Activated B cell treated with CpG ODN at 0.5 μM for 24 hours (primary cell): ENCODE results near the gene DYNLT4. TPM values are rescaled to one million over a fixed set of nuclear protein-coding genes. Genes with fewer than 3 reads are reported as not detected.
"Not testable (repeated sequence)": the region's sequence is repeated elsewhere in the genome, so short reads cannot be mapped to it uniquely, and the experiment has no call there.

ENCODE experiments used
- ATAC-seq: fragments of 200-7000 bp; cut with Tn5 transposase; one replicate; pipeline ENCODE4 v1.10.0; 2021; ENCODE audit warnings: low read depth, mild to moderate bottlenecking, moderate library complexity
- CTCF ChIA-PET: fragments of 350-600 bp; sonication (Branson Sonifier 250); formaldehyde crosslinking; loops from one replicate; lab custom pipeline; 2021; ENCODE audit warnings: antibody characterized with exemption; lab: Charles Lee
- POLR2A ChIA-PET: fragments of 350-600 bp; sonication (Branson Sonifier 250); formaldehyde crosslinking; loops from one replicate; lab custom pipeline; 2021; ENCODE audit warnings: antibody characterized with exemption; lab: Charles Lee
- DNase-seq: peaks from one replicate; pipeline ENCODE4 v3.0.0; 2022
- H3K27ac Mint-ChIP-seq: one replicate; pipeline ENCODE4 v1.8.0; 2020; ENCODE audit warnings: mixed read lengths
- H3K27me3 Mint-ChIP-seq: one replicate; pipeline ENCODE4 v1.8.0; 2021; ENCODE audit warnings: mixed read lengths
- H3K36me3 Mint-ChIP-seq: one replicate; pipeline ENCODE4 v1.8.0; 2021; ENCODE audit warnings: low read depth, mixed read lengths
- H3K4me1 Mint-ChIP-seq: one replicate; pipeline ENCODE4 v1.8.0; 2021; ENCODE audit warnings: mixed read lengths
- H3K4me3 Mint-ChIP-seq: one replicate; pipeline ENCODE4 v1.8.0; 2020; ENCODE audit warnings: mild to moderate bottlenecking, mixed read lengths
- H3K9me3 Mint-ChIP-seq: one replicate; pipeline ENCODE4 v1.8.0; 2020; ENCODE audit warnings: mixed read lengths
- intact Hi-C: fragments of 100-400 bp; cut with micrococcal nuclease; formaldehyde crosslinking; loops from one replicate; pipeline ENCODE4 v1.15.1; 2024
- total RNA-seq: library from RNA; stranded (reverse); gene quantifications from 2 replicates; pipeline ENCODE4 v1.2.3, GENCODE V29; 2022
- TF ChIP-seq, protein P1 (sequence below): fragments of 200-600 bp; IDR thresholded peaks from one replicate; pipeline ENCODE4 v1.8.0; 2022; ENCODE audit warnings: antibody characterized with exemption, mild to moderate bottlenecking

The DYNLT4 gene
- total RNA-seq, 1 donor from 2014 or later = not detected

DNA sequence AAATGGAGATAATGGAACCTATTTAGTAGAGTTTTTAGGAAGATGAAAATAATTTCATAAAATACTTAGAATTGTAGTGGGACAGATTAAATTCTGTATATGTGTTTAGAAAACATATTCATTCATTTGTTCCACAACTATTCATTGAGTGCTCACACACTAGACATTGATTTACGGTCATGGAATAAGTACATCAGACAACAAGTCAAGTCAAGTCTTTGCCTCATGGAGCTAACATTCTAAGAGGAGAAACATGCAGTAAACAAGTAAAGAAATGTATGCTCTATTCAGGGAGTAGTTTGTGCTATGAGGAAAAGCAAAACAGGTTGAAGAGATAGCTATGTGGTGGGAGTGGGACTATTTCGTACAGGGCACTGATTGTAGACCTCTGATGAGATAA, 10.2 kb upstream of the DYNLT4 start:
- intact Hi-C loops = no loop called here
- ATAC-seq (no peak), DNase-seq (no peak)
- peaks cover 11% of the 10 kb centered on the region for H3K36me3 Mint-ChIP-seq
- no peaks in the 10 kb centered on the region for H3K9me3 Mint-ChIP-seq
- TF ChIP-seq, protein P1, sequence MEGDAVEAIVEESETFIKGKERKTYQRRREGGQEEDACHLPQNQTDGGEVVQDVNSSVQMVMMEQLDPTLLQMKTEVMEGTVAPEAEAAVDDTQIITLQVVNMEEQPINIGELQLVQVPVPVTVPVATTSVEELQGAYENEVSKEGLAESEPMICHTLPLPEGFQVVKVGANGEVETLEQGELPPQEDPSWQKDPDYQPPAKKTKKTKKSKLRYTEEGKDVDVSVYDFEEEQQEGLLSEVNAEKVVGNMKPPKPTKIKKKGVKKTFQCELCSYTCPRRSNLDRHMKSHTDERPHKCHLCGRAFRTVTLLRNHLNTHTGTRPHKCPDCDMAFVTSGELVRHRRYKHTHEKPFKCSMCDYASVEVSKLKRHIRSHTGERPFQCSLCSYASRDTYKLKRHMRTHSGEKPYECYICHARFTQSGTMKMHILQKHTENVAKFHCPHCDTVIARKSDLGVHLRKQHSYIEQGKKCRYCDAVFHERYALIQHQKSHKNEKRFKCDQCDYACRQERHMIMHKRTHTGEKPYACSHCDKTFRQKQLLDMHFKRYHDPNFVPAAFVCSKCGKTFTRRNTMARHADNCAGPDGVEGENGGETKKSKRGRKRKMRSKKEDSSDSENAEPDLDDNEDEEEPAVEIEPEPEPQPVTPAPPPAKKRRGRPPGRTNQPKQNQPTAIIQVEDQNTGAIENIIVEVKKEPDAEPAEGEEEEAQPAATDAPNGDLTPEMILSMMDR = no peak
- H3K27ac Mint-ChIP-seq = peak overlapping the region; percentile 54
- H3K27me3 Mint-ChIP-seq = no peaks in the 10 kb centered on the region
- no peak overlapping the region for H3K4me3 Mint-ChIP-seq
- H3K4me1 Mint-ChIP-seq = peaks cover 45% of the 10 kb centered on the region
- ChIA-PET CTCF (interaction anchor here (1.4 to 3.2 kb wide), 2 partner anchors 9 to 17 kb away, joined by 4 to 20 read pairs; partner anchors contain the start of genes BTBD19 and PLK3), POLR2A (interaction anchor here (1.0 to 7.7 kb wide), 7 partner anchors 9 to 486 kb away, joined by 3 to 364 read pairs (median 113); partner anchors contain the start of genes BEST4, BTBD19, DYNLT4 and PLK3)

GRCh38 chr1:44815926-44816325, 8.8 kb upstream of the DYNLT4 start:
- H3K27ac Mint-ChIP-seq, intact Hi-C loops, ATAC-seq, H3K27me3 Mint-ChIP-seq, DNase-seq, H3K9me3 Mint-ChIP-seq, CTCF ChIA-PET, H3K4me3 Mint-ChIP-seq: not testable (repeated sequence)
- POLR2A ChIA-PET = interaction anchor here (0.6 to 9.3 kb wide), 5 partner anchors 14 to 103 kb away, joined by 3 to 285 read pairs (median 8); partner anchors contain the start of genes PLK3 and RPS8
- Mint-ChIP-seq H3K36me3 (peaks cover 11% of the 10 kb centered on the region), H3K4me1 (peaks cover 57% of the 10 kb centered on the region)

GRCh38 chr1:44812822-44813543, 5.8 kb upstream of the DYNLT4 start:
- peaks cover 14% of the 10 kb centered on the region for H3K36me3 Mint-ChIP-seq
- ChIA-PET POLR2A (interaction anchor here (0.6 to 9.4 kb wide), 20 partner anchors 7 to 1899 kb away, joined by 3 to 364 read pairs (median 8); partner anchors contain the start of genes BEST4, EIF2B3, HECTD3 and MUTYH), CTCF (interaction anchor here (1.6 to 2.3 kb wide), 2 partner anchors 13 to 82 kb away, joined by 5 to 13 read pairs; partner anchors contain the start of genes PLK3 and RNU5D-1)
- ATAC-seq (no peak), DNase-seq (no peak)
- TF ChIP-seq, protein P1 = no peak
- H3K27ac Mint-ChIP-seq = peak overlapping the region; percentile 50
- H3K27me3 Mint-ChIP-seq = no peaks in the 10 kb centered on the region
- H3K9me3 Mint-ChIP-seq = no peaks in the 10 kb centered on the region
- peak overlapping the region; percentile 11 for H3K4me3 Mint-ChIP-seq
- intact Hi-C loops = no loop called here
- peaks cover 63% of the 10 kb centered on the region for H3K4me1 Mint-ChIP-seq

DNA sequence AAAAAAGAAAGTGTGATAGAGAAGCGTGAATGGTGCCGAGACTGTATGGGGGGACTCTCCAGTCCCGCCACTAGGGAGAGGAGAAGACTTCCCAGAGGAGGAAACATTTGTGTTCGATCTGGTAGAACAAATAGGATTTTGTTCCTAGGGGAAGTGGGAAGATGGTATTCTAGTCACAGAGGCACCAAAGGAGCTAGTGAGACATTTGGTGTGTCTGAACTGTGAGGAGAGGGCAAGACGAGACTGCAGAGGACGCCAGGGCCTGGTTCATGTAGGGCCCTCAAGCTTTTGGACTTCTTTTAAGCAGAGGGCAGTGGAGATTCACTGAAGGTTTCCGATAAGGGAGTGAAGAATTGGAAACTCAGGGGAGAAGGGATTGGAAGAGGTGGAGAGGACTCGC, 4.1 kb upstream of the DYNLT4 start:
- TF ChIP-seq, protein P1 = no peak
- no peak for DNase-seq
- ChIA-PET POLR2A (interaction anchor here (0.6 to 9.4 kb wide), 9 partner anchors 9 to 876 kb away, joined by 3 to 364 read pairs (median 6); partner anchors contain the start of genes PLK3 and RPS8), CTCF (interaction anchor here (2.3 kb wide), 1 partner anchor 8 kb away, joined by 13 read pairs; no protein-coding TSS in a partner anchor)
- Mint-ChIP-seq H3K4me1 (peaks cover 76% of the 10 kb centered on the region), H3K27ac (peak overlapping the region; percentile 97), H3K36me3 (peaks cover 23% of the 10 kb centered on the region), H3K4me3 (peak overlapping the region; percentile 74), H3K27me3 (no peaks in the 10 kb centered on the region), H3K9me3 (no peaks in the 10 kb centered on the region)
- intact Hi-C loops = no loop called here
- ATAC-seq = no peak

GRCh38 chr1:44810762-44811105, 3.6 kb upstream of the DYNLT4 start:
- H3K27ac Mint-ChIP-seq = peak overlapping the region; percentile 97
- H3K4me3 Mint-ChIP-seq = peak overlapping the region; percentile 74
- CTCF ChIA-PET = interaction anchor here (2.3 kb wide), 1 partner anchor 8 kb away, joined by 13 read pairs; no protein-coding TSS in a partner anchor
- H3K36me3 Mint-ChIP-seq = peaks cover 23% of the 10 kb centered on the region
- POLR2A ChIA-PET = interaction anchor here (0.6 to 9.4 kb wide), 9 partner anchors 9 to 877 kb away, joined by 3 to 364 read pairs (median 6); partner anchors contain the start of genes PLK3 and RPS8
- DNase-seq, H3K9me3 Mint-ChIP-seq, H3K27me3 Mint-ChIP-seq, ATAC-seq: not testable (repeated sequence)
- peaks cover 76% of the 10 kb centered on the region for H3K4me1 Mint-ChIP-seq
- intact Hi-C loops = loop anchor here (1.0 kb wide), 1 partner anchor 9 kb away; no protein-coding TSS in a partner anchor
